Panc1 (cell line): Measurements from ENCODE around the gene VAC14.

Experiments
- POLR2AphosphoS5 ChIP-seq: IDR thresholded peaks from 2 replicates; pipeline ENCODE4 v1.6.1; 2012; ENCODE audit warnings: mild to moderate bottlenecking, low read depth, low read length, moderate library complexity
- SIN3A ChIP-seq: IDR thresholded peaks from 2 replicates; pipeline ENCODE4 v1.6.1; 2012; ENCODE audit warnings: low read depth, mild to moderate bottlenecking, low read length, moderate library complexity, borderline replicate concordance; ENCODE audit not compliant: insufficient read depth
- TCF7L2 ChIP-seq: IDR thresholded peaks from 2 replicates; pipeline ENCODE4 v1.6.1; 2011; ENCODE audit warnings: mild to moderate bottlenecking, low read depth, low read length, inconsistent platforms
- TF ChIP-seq, protein P1 (sequence below): fragments of 450-650 bp; IDR thresholded peaks from 2 replicates; pipeline ENCODE4 v1.5.1; 2017; ENCODE audit warnings: mild to moderate bottlenecking
- TF ChIP-seq, protein P2 (sequence below), 2 experiments: IDR thresholded peaks; 2 replicates each; pipeline ENCODE4 v1.6.1; 2011 to 2012; ENCODE audit warnings: low read depth in 2 of 2, control low read depth in 1 of 2, low read length in 1 of 2, mild to moderate bottlenecking in 1 of 2, moderate library complexity in 1 of 2; ENCODE audit not compliant: insufficient read depth in 1 of 2

DNA sequence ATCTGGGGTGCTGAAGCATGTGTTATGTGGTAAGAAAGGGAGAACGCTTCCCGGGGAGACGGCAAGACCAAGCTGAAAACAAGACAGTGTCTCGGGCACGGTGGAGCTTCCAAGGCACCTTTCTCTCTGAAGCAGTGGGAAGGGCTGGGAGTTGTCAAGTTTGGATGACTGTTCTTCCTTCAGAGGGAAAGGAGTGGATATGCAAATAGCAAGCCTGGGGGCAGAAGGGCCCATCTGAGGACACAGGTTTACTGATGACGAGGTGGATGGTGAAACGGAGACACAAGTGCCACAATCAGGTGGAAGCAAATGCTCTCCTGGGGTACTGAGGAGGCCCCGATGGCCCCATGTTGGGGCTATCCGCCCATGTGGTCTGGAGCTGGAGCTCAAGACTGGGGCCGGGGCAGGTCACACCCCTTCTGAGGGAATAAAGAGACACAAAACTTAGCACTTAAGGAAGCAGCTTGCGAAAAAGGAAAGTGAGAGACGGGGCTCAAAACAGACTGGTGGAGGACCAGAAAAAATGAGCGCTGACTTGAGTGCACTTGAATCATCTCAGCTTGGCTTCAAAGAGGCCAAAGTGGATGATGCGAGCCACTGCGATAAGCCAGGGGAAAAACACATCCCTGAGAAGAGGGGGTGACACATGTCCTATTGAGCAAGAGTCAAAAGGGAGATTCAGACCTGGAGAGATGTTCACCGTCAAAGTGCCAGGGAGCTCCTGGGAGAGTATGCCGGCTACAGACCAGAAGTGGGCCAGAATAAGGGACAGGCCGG, 80.3 kb downstream of the VAC14 start:
- TF ChIP-seq, protein P1, sequence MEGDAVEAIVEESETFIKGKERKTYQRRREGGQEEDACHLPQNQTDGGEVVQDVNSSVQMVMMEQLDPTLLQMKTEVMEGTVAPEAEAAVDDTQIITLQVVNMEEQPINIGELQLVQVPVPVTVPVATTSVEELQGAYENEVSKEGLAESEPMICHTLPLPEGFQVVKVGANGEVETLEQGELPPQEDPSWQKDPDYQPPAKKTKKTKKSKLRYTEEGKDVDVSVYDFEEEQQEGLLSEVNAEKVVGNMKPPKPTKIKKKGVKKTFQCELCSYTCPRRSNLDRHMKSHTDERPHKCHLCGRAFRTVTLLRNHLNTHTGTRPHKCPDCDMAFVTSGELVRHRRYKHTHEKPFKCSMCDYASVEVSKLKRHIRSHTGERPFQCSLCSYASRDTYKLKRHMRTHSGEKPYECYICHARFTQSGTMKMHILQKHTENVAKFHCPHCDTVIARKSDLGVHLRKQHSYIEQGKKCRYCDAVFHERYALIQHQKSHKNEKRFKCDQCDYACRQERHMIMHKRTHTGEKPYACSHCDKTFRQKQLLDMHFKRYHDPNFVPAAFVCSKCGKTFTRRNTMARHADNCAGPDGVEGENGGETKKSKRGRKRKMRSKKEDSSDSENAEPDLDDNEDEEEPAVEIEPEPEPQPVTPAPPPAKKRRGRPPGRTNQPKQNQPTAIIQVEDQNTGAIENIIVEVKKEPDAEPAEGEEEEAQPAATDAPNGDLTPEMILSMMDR: no peak
- no peak for TF ChIP-seq POLR2AphosphoS5
- TF ChIP-seq TCF7L2: no peak
- TF ChIP-seq, protein P2, sequence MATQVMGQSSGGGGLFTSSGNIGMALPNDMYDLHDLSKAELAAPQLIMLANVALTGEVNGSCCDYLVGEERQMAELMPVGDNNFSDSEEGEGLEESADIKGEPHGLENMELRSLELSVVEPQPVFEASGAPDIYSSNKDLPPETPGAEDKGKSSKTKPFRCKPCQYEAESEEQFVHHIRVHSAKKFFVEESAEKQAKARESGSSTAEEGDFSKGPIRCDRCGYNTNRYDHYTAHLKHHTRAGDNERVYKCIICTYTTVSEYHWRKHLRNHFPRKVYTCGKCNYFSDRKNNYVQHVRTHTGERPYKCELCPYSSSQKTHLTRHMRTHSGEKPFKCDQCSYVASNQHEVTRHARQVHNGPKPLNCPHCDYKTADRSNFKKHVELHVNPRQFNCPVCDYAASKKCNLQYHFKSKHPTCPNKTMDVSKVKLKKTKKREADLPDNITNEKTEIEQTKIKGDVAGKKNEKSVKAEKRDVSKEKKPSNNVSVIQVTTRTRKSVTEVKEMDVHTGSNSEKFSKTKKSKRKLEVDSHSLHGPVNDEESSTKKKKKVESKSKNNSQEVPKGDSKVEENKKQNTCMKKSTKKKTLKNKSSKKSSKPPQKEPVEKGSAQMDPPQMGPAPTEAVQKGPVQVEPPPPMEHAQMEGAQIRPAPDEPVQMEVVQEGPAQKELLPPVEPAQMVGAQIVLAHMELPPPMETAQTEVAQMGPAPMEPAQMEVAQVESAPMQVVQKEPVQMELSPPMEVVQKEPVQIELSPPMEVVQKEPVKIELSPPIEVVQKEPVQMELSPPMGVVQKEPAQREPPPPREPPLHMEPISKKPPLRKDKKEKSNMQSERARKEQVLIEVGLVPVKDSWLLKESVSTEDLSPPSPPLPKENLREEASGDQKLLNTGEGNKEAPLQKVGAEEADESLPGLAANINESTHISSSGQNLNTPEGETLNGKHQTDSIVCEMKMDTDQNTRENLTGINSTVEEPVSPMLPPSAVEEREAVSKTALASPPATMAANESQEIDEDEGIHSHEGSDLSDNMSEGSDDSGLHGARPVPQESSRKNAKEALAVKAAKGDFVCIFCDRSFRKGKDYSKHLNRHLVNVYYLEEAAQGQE (IDR thresholded peaks at IDR 0.05; ENCODE audit: insufficient read depth in 1 of 2, low read depth in 2 of 2, low read length in 1 of 2): no peak
- TF ChIP-seq SIN3A: no peak
